Right lobe of liver (tissue), 6 donors: ENCODE measurements around the gene ABCA12. TPM values are rescaled to one million over a fixed set of nuclear protein-coding genes. Genes with fewer than 3 reads are reported as not detected.
A peak's percentile ranks its signal among the peaks of the same experiment; 100 is the strongest.

Experiments used
- ATAC-seq, 4 donors: fragments of 200-7000 bp; cut with Tn5 transposase; one replicate each; pipeline ENCODE4 v1.9.1; 2020; ENCODE audit warnings: mild to moderate bottlenecking in 4 of 4, moderate library complexity in 4 of 4
- DNase-seq, 3 donors: peaks; one replicate each; pipeline ENCODE4 v3.0.0-alpha.2; 2020
- H3K27ac ChIP-seq, 3 donors: fragments of 200-600 bp; one replicate each; pipeline ENCODE4 v1.8.0; 2022
- H3K27me3 ChIP-seq, 2 donors: fragments of 200-600 bp; one replicate each; pipeline ENCODE4 v1.8.0; 2022
- H3K36me3 ChIP-seq, 4 donors: fragments of 200-600 bp; sonication (generic) in 1 of 4; one replicate each; pipeline versions ENCODE4 v1.5.1 to v1.8.0; 2017 to 2022; ENCODE audit warnings: control low read depth in 1 of 4
- H3K4me1 ChIP-seq, 4 donors: fragments of 200-600 bp; sonication (generic) in 1 of 4; one replicate each; pipeline versions ENCODE4 v1.5.1 to v1.8.0; 2017 to 2022; ENCODE audit warnings: control low read depth in 1 of 4
- H3K4me3 ChIP-seq, 3 donors: fragments of 200-600 bp; one replicate each; pipeline ENCODE4 v1.8.0; 2022
- H3K9me3 ChIP-seq, 4 donors: fragments of 200-600 bp; sonication (generic) in 1 of 4; one replicate each; pipeline versions ENCODE4 v1.5.1 to v1.8.0; 2017 to 2022; ENCODE audit warnings: control low read depth in 1 of 4
- POLR2A ChIP-seq: fragments of 450-650 bp; IDR thresholded peaks from one replicate; pipeline ENCODE4 v1.6.1; 2017; ENCODE audit warnings: antibody characterized with exemption, mild to moderate bottlenecking
- WGBS: methylation state at CpG from one replicate; pipeline ENCODE4 v1.1.6; 2018; ENCODE audit warnings: low coverage, low lambda C conversion rate; ENCODE audit not compliant: insufficient coverage; ENCODE audit errors: missing lambda C conversion rate; 5-methylcytosine and 5-hydroxymethylcytosine counted together
- intact Hi-C, 2 donors: fragments of 100-400 bp; cut with DNase I; formaldehyde crosslinking; loops; one replicate each; pipeline versions ENCODE4 v1.11.2 to v1.14.1; 2022
- total RNA-seq, 6 experiments: library from RNA; depleted of rRNA in 2 of 6; stranded (reverse); fragments of >200 nt in 2 of 6; fragmentation: NEBNext Ultra II Directional in 3 of 6; extraction: Animal tissue kit (Norgen Biotek cat#: 25700) in 3 of 6; gene quantifications; one replicate each; pipeline versions ENCODE4 v1.1.0 to v1.2.4, GENCODE V29; 2016 to 2023
- TF ChIP-seq, protein P1 (sequence below), 4 donors: fragments of 200-600 bp in 3 of 4; fragments of 450-650 bp in 1 of 4; IDR thresholded peaks; one replicate each; pipeline versions ENCODE4 v1.5.1 to v1.8.0; 2016 to 2022; ENCODE audit warnings: antibody characterized with exemption in 4 of 4, mild to moderate bottlenecking in 2 of 4
- donor health status: DM: no; HTN: yes; CAD: no.
- donor health status: DM: no; HTN: no; CAD: no.
- donor health status: DM: no; HTN: no; CAD: no.
- donor health status: DM: no; HTN: yes; CAD: no.
- donor health status: DM: no; HTN: yes; CAD: no.

ABCA12 gene
- total RNA-seq, 6 experiments from 2014 or later = not detected

GRCh38 chr2:215015421-215015820 lies 123.0 kb downstream of the ABCA12 start:
- TF ChIP-seq, protein P1, sequence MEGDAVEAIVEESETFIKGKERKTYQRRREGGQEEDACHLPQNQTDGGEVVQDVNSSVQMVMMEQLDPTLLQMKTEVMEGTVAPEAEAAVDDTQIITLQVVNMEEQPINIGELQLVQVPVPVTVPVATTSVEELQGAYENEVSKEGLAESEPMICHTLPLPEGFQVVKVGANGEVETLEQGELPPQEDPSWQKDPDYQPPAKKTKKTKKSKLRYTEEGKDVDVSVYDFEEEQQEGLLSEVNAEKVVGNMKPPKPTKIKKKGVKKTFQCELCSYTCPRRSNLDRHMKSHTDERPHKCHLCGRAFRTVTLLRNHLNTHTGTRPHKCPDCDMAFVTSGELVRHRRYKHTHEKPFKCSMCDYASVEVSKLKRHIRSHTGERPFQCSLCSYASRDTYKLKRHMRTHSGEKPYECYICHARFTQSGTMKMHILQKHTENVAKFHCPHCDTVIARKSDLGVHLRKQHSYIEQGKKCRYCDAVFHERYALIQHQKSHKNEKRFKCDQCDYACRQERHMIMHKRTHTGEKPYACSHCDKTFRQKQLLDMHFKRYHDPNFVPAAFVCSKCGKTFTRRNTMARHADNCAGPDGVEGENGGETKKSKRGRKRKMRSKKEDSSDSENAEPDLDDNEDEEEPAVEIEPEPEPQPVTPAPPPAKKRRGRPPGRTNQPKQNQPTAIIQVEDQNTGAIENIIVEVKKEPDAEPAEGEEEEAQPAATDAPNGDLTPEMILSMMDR (IDR thresholded peaks at IDR 0.05) = no peak
- no peaks in the 10 kb centered on the region for H3K27me3 ChIP-seq
- 81% methylated on average over 3 of the region's 3 CpGs for WGBS
- H3K4me1 ChIP-seq = no peaks in the 10 kb centered on the region
- no peak overlapping the region for H3K27ac ChIP-seq
- ATAC-seq (no peak), DNase-seq (no peak)
- intact Hi-C loops = no loop called here
- H3K9me3 ChIP-seq = no peaks in the 10 kb centered on the region
- H3K4me3 ChIP-seq = no peak overlapping the region
- no peaks in the 10 kb centered on the region for H3K36me3 ChIP-seq

DNA sequence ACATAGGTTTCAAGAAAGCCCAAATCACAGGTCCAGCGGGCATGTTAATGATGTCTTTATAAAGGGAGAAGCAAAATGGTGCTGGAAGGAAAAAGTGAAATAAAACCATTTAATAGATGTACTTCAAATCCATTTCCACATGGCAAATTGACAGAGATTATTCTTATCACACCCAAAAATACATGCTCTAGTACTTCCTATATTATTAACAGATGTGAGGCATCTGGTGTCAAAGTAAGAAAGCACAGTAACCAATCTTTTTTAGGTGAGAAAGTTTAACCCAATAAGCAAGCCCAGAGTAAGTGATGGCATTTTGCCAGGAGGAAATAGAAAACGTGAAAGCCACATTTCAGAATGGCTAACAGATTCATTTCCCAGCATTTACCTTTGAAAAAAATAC lies 128.0 kb downstream of the ABCA12 start:
- TF ChIP-seq, protein P1 (IDR thresholded peaks at IDR 0.05) = no peak
- no peak for TF ChIP-seq POLR2A
- H3K4me1 ChIP-seq = no peaks in the 10 kb centered on the region
- H3K9me3 ChIP-seq = no peaks in the 10 kb centered on the region
- no peaks in the 10 kb centered on the region for H3K36me3 ChIP-seq
- intact Hi-C loops = no loop called here
- ATAC-seq (no peak), DNase-seq (no peak)
- 51% methylated on average over 2 of the region's 2 CpGs for WGBS
- H3K4me3 ChIP-seq = no peak overlapping the region
- no peaks in the 10 kb centered on the region for H3K27me3 ChIP-seq
- H3K27ac ChIP-seq = no peak overlapping the region

GRCh38 chr2:215003001-215003400 lies 135.4 kb downstream of the ABCA12 start:
- DNase-seq (no peak), ATAC-seq (no peak)
- Histone ChIP-seq H3K4me1 (no peaks in the 10 kb centered on the region), H3K9me3 (no peaks in the 10 kb centered on the region), H3K27ac (no peak overlapping the region), H3K4me3 (no peak overlapping the region), H3K27me3 (no peaks in the 10 kb centered on the region), H3K36me3 (no peaks in the 10 kb centered on the region)
- TF ChIP-seq, protein P1 (IDR thresholded peaks at IDR 0.05) = no peak
- TF ChIP-seq POLR2A = no peak
- 15% methylated on average over 4 of the region's 4 CpGs for WGBS
- intact Hi-C loops = no loop called here

- Histone ChIP-seq H3K27ac (no peak overlapping the region), H3K4me1 (no peaks in the 10 kb centered on the region), H3K9me3 (no peaks in the 10 kb centered on the region), H3K36me3 (no peaks in the 10 kb centered on the region), H3K4me3 (no peak overlapping the region), H3K27me3 (no peaks in the 10 kb centered on the region)
- intact Hi-C loops = no loop called here
- DNase-seq = no peak
- TF ChIP-seq POLR2A = no peak
- TF ChIP-seq, protein P1 (IDR thresholded peaks at IDR 0.05) = peak; percentile 44 to 61 (median 54)
- WGBS = 17% methylated on average over 5 of the region's 5 CpGs
- ATAC-seq = peak; percentile 51 to 67 (median 56)
Measured at GRCh38 chr2:215002500-215002899, 135.9 kb downstream of the ABCA12 start.

- H3K36me3 ChIP-seq = no peaks in the 10 kb centered on the region
- 44% methylated on average over 3 of the region's 3 CpGs for WGBS
- no peaks in the 10 kb centered on the region for H3K4me1 ChIP-seq
- intact Hi-C loops = no loop called here
- no peak overlapping the region for H3K27ac ChIP-seq
- DNase-seq (no peak), ATAC-seq (no peak)
- TF ChIP-seq, protein P1 (IDR thresholded peaks at IDR 0.05) = no peak
- no peak for TF ChIP-seq POLR2A
- no peak overlapping the region for H3K4me3 ChIP-seq
- no peaks in the 10 kb centered on the region for H3K9me3 ChIP-seq
- no peaks in the 10 kb centered on the region for H3K27me3 ChIP-seq
Measured at GRCh38 chr2:215000721-215001120, 137.7 kb downstream of the ABCA12 start.
